Adipose tissue (tissue), 3 donors: Measurements from ENCODE around the gene MTERF2. TPM values are rescaled to one million over a fixed set of nuclear protein-coding genes. Genes with fewer than 3 reads are reported as not detected.
"Not testable (repeated sequence)": the region's sequence is repeated elsewhere in the genome, so short reads cannot be mapped to it uniquely, and the experiment has no call there.

Source experiments
- H3K27ac ChIP-seq: one replicate; pipeline ENCODE4 v1.5.1; 2013; ENCODE audit warnings: low read depth, low read length
- WGBS, 3 donors: extraction: QIAGEN DNeasy Blood & Tissue Kit; methylation state at CpG; one replicate each; pipeline ENCODE4 v1.1.7; 2013; 5-methylcytosine and 5-hydroxymethylcytosine counted together
- polyA plus RNA-seq, 3 donors: library from polyadenylated mRNA; stranded (reverse); fragments of 200-250 nt; gene quantifications; one replicate each; pipeline ENCODE4 v1.2.3, GENCODE V29; 2013
- donor health status: healthy with polysubstance abuse.
- donor health status: Bipolar disorder and iron deficiency.
- donor health status: healthy.

The MTERF2 gene
- polyA plus RNA-seq, 3 donors = 12.0 to 19.8 (median 19.0) TPM

DNA sequence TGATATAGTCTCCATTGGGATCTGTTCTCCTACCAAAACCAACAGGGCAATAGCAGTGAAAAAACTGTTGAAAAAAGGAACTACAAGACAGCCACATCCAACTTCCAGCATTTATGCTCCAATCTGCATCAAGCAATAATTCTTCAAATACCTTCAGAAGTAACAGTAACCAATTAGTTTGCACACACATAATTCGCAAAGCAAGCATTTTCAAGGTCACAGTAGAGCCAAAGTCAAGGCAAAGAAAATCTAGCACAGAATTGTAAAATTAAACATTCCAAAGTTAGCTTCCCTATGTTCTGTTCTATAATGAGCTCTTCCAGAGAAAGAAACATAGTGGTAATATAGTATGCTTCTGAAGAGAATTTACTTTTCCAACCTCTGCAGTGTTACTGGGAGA lies 11.0 kb upstream of the MTERF2 start:
- WGBS, 3 donors = 58 to 96% (median 96%) methylated on average over 1 of the region's 1 CpG
- H3K27ac ChIP-seq = no peak overlapping the region

DNA sequence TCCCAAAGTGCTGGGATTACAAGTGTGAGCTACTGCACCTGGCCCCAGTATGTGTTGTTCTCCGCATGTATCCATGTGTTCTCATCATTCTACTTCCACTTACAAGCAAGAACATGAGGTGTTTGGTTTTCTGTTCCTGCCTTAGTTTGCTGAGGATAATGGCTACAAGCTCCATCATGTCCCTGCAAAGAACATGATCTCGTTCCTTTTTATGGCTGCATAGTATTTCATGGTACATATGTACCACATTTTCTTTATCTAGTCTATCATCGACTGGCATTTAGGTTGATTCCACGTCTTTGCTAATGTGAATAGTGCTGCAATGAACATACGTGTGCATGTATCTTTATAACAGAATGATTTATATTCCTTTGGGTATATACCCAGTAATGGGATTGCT lies 9.2 kb upstream of the MTERF2 start:
- not testable (repeated sequence) for H3K27ac ChIP-seq
- 95 to 97% (median 97%) methylated on average over 5 of the region's 5 CpGs for WGBS, 3 donors

DNA sequence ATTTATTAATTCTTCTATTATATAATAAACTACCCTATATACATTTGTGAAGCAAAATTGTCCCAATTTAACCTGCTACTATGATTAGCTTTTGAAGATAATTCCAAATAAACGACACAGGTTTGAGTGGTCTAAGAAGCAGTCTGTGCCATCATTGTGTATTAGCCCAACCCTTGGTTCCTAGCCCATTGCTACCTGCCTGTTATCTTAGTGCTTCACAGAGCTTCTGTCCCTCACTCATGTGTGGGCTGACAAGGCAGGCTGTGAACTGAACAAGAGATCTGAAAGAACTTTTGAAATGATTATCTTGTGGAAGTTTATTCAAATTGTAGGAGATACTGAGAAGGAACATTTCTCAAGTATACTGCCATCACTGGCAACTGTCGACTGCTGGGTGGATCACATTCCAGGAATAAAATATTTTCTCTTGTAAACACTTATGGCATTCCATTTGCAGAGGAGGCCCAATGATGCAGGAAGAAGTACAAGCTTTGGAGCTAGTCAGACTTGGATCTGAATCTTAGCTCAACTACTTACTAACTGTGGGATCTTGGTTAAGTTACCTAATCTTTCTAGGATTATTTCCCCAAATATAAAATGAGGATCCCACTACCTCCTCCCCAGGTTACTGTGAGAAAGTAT lies 7.8 kb upstream of the MTERF2 start:
- WGBS, 3 donors = 57 to 70% (median 67%) methylated on average over 2 of the region's 2 CpGs
- no peak overlapping the region for H3K27ac ChIP-seq

- WGBS, 3 donors = 42 to 83% (median 78%) methylated on average over 6 of the region's 6 CpGs
- H3K27ac ChIP-seq = no peak overlapping the region
Measured at GRCh38 chr12:106987846-106988245, 900 bp upstream of the MTERF2 start.

DNA sequence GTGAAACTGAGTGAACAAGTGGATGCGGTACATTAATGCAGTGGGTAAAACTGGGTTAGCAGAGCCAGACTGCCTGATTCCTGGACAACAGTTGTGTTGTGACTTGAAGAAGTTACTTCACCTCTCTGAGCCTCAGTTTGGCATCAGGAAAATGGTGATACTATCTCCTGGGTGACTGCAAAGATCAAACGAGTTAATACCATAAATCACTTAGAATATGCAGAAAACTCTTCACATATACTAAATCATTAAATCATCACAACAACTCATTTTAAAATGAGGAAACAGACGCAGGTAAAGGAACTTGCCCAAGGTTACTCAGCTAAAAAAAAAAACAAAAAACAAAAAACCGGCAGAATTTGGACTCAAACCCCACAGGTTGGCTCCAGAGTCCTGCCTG lies 811 bp downstream of the MTERF2 start:
- WGBS, 3 donors = 12 to 27% (median 24%) methylated on average over 4 of the region's 4 CpGs
- no peak overlapping the region for H3K27ac ChIP-seq

- H3K27ac ChIP-seq = no peak overlapping the region
- 52 to 94% (median 87%) methylated on average over 5 of the region's 5 CpGs for WGBS, 3 donors
Measured at GRCh38 chr12:106985479-106985878, 1.5 kb downstream of the MTERF2 start.

DNA sequence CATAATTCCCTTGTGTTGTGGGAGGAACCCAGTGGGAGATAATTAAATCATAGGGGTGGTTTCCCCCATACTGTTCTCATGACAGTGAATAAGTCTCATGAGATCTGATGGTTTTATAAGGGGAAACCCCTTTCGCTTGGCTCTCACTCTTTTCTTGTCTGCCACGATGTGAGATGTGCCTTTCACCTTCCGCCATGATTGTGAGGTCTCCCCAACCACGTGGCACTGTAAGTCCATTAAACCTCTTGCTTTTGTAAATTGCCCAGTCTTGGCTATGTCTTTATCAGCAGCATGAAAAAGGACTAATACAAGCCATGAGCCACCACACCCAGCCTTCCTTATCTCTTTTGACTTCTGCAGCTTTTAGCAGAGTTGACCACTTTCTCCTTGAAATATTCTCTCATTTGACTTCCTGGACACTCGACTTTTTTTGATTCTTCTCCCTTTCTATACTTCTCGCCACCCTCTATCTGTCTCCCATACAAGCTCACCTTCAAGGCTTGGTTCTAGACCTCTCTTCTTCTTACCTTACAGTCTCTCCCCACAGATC lies 2.3 kb downstream of the MTERF2 start:
- H3K27ac ChIP-seq = no peak overlapping the region
- 94 to 95% (median 94%) methylated on average over 6 of the region's 6 CpGs for WGBS, 3 donors

GRCh38 chr12:106982229-106982628 lies 4.7 kb downstream of the MTERF2 start:
- 79 to 90% (median 89%) methylated on average over 1 of the region's 1 CpG for WGBS, 3 donors
- no peak overlapping the region for H3K27ac ChIP-seq

GRCh38 chr12:106981788-106982187 lies 5.2 kb downstream of the MTERF2 start:
- 87 to 89% (median 89%) methylated on average over 3 of the region's 3 CpGs for WGBS, 3 donors
- no peak overlapping the region for H3K27ac ChIP-seq

GRCh38 chr12:106980944-106981343 lies 6.0 kb downstream of the MTERF2 start:
- no peak overlapping the region for H3K27ac ChIP-seq
- 76 to 80% (median 78%) methylated on average over 7 of the region's 7 CpGs for WGBS, 3 donors

- H3K27ac ChIP-seq = no peak overlapping the region
- 35 to 49% (median 44%) methylated on average over 9 of the region's 9 CpGs for WGBS, 3 donors
Measured at GRCh38 chr12:106978035-106978800, 8.7 kb downstream of the MTERF2 start.

GRCh38 chr12:106976668-106977067 lies 10.3 kb downstream of the MTERF2 start:
- 32 to 95% (median 95%) methylated on average over 1 of the region's 1 CpG for WGBS, 3 donors
- H3K27ac ChIP-seq = no peak overlapping the region

DNA sequence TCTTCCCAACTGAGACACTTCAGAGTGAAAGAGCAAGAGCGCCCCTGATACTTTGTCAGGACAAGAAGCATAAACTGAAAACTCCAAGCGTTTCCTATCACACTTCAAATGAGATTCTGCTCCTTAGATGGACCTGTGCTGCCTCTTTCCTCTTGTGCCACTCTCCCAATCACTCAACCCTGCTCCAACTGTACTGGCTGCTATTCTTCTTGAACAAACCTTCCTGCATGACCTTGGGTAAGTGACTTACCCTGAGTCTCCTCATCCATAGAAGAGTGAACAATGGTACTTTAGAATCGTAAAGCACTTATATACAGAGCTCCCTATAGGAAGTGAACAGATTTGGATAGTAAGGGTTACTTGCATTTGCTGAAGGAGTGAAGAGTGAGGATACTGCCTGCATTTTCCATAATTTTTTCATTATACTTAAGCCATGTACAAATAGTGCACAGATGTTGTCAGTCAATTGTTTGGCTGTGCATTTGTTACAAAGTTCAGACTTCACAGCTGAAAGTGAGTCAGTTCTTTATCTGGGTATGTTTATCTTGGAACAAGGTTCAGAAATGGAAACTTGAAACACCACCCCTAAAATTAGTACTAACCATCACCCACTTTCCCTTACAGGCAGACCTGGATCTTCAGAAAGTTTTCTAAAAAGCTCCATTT lies 10.8 kb downstream of the MTERF2 start:
- no peak overlapping the region for H3K27ac ChIP-seq
- 59 to 93% (median 80%) methylated on average over 3 of the region's 3 CpGs for WGBS, 3 donors

DNA sequence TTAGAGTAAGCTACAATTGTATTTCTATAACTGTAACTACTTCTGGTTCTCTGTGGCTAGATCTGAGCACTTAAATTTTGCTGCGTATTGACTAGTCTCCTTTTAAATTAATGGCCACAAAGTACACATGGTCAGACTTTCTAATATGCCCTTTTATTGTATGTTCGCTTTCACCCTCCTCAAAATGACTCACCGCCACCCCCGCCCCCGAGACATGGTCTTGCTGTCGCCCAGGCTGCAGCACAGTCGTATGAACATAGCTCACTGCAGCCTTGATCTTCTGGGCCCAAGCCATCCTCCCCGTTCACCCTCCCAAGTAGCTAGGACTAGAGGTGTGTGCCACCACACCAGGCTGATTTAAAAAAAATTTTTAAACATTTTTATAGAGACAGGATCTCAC lies 11.8 kb downstream of the MTERF2 start:
- 86 to 92% (median 91%) methylated on average over 8 of the region's 8 CpGs for WGBS, 3 donors
- H3K27ac ChIP-seq = no peak overlapping the region

DNA sequence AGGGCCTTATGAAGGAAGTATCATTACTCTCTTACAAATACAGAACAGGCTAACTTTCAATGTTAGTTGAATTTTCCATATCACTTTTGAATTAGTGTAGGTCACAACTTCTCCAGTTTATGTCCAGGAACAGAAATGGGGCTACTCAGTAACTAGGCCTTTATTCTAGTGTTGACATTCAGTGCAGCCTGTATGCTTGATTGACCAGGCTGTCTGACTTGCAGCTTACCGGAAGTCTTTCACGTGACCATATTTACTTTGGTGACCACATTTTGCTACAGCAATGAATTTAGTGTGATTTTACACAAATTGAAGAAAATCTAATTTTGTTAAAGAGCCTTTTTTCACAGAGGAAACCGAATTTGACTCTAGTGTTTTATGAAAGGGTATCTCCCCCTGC lies 12.4 kb downstream of the MTERF2 start:
- no peak overlapping the region for H3K27ac ChIP-seq

GRCh38 chr12:106973545-106973944 lies 13.4 kb downstream of the MTERF2 start:
- no peak overlapping the region for H3K27ac ChIP-seq

More for the DNA sequence above, 12.4 kb downstream of the MTERF2 start:
- WGBS, 3 donors = 50 to 84% (median 78%) methylated on average over 3 of the region's 3 CpGs

DNA sequence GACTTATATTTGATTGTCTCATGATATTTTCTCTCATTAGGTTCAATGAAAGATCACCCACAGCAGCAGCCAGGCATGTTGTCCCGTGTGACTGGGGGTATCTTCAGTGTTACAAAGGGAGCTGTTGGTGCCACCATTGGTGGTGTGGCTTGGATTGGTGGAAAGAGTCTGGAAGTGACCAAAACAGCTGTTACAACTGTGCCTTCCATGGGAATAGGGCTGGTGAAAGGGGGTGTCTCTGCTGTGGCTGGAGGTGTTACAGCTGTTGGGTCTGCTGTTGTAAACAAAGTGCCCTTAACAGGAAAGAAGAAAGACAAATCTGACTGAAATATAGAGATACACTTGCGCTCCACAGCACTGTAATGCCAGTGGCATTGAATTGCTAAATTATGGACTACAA lies 15.9 kb downstream of the MTERF2 start:
- H3K27ac ChIP-seq = no peak overlapping the region
- 96 to 100% (median 97%) methylated on average over 2 of the region's 2 CpGs for WGBS, 3 donors

- H3K27ac ChIP-seq = no peak overlapping the region
- WGBS, 3 donors = 79 to 96% (median 89%) methylated on average over 2 of the region's 2 CpGs
Measured at GRCh38 chr12:106964526-106964925, 22.4 kb downstream of the MTERF2 start.

DNA sequence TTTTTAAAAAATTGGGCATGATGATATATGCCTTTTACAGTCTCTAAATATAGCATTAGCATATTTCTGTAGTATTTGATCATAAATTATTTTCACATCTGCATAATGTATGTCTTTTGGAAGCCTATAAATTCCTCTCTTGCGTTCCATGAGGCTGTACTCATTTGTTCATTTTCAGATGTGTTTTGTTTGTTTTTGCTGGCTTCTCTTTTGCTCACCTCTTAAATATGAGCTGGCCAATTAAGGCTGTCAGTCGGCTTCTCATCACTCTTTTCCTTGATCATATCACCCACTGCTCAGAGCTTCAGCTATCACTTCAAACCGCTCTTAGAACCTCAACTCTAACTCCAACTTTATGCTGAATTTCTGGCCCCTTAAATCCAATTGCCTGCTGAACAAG lies 24.7 kb downstream of the MTERF2 start:
- no peak overlapping the region for H3K27ac ChIP-seq
- WGBS, 3 donors = 92 to 96% (median 95%) methylated on average over 3 of the region's 3 CpGs
